Forelimb muscle (tissue), 1 donor: ENCODE data around the gene ADCY5. TPM values are rescaled to one million over a fixed set of nuclear protein-coding genes. Genes with fewer than 3 reads are reported as not detected.
A peak's percentile ranks its signal among the peaks of the same experiment; 100 is the strongest.
"Not testable (repeated sequence)": the region's sequence is repeated elsewhere in the genome, so short reads cannot be mapped to it uniquely, and the experiment has no call there.

ENCODE experiments used
- DNase-seq: peaks from one replicate; pipeline ENCODE4 v3.0.0-alpha.2; 2013; ENCODE audit warnings: low read depth
- polyA plus RNA-seq: library from polyadenylated mRNA; unstranded; fragments of 120-200 nt; gene quantifications from one replicate; pipeline ENCODE4 v1.2.1, GENCODE V29; 2013; ENCODE audit not compliant: insufficient read length

ADCY5 gene
- polyA plus RNA-seq, 1 donor, result 4.3 TPM

DNA sequence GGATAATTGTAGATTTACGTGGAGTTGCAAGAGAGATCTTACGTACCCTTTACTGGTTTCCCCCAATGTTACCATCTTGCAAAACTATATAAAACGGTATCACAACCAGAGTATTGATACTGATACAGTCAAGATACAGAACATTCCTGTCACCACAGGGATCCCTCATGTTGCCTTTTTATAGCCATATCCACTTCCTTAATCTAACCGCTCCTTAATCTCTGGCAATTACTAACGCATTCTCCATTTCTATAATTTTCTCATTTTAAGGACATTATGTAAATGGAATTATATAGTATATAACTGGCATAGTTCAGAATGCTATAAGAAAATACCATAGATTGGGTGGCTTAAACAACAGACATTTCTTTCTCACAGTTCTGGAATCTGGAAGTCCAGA, 186.0 kb downstream of the ADCY5 start:
- no peak for DNase-seq

DNA sequence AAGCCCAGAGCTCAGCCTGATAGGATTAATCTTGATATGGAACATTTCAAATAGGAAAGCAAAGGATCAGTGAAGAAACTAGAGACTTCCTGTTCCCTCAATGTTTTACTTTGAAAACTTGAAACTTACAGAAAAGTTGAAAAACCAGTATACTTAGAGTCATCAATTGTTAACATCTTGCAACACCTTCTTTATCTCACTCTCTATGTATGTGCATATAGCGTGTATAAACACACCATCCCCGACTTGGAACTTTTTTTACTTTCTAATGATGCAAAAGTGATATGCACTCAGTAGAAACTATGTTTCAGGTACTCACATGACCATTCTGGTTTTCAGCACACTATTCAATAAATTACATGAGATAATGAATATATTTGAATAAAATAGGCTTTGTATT, 186.7 kb downstream of the ADCY5 start:
- DNase-seq, result no peak

DNA sequence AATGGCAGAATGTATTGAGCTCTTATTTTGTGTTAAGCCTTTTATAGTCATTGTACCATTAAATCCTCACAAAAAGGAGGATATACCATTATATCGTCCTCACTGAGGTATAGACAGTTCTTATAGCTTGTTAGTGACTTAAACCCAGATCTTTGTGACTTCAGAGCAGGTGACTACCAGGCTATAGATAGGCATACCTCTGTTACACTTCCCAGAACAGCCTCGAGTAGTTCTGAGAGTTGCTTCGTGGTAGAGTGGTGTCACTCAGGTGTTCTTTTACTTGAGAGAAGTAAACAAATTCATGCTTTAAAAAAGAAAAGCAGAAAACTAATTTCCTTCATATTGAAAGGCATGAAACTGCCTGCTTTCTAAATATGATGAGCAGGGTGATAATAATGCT, 187.2 kb downstream of the ADCY5 start:
- DNase-seq, result no peak

DNA sequence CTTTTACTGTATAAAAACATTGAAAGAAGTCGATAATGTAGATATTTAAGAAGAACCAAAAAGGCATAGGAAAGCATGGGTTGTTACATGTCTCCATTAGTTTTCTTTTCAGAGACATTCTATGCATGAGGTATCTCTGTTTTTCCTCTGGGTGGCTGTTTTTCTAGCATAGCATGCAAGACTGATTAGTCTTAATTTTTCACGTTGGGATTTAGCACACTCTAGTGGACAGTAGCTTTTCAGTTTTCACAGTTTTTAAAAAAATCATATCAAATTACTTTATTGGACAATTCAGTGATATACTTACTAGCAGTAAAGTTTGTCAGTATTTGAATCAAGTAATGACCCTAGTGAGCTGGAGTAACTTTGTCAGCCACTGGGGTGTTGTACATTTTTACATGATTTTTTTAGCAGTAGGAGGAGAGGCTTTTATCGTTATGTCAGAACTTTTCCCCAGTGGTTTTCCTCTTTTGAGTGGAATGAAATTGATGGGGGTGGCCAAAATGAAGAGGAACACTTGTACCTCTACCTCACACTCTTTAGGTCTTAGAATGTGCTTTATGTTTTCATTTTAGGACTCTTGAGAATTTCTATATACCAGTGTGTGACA, 190.0 kb downstream of the ADCY5 start:
- peak; percentile 39 for DNase-seq

DNA sequence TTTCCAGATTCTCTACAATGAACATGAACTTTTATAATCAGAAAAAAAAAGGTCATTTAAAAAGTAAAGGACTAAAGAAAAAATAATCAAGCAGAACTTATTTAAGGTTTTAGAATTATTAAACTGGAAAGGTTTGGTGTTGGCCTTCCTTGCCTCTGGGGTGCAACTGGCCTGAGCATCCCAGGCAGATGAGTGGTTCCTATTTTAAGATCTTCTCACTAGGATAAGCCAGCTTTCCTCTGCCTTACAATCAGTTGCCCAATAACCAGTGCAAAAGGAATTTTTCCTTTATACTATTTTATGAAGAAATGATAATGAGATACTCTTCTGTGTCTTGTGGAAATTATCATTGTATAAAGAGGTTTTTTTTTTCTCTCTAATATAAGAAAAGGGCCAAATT, 190.5 kb downstream of the ADCY5 start:
- DNase-seq, result no peak

DNA sequence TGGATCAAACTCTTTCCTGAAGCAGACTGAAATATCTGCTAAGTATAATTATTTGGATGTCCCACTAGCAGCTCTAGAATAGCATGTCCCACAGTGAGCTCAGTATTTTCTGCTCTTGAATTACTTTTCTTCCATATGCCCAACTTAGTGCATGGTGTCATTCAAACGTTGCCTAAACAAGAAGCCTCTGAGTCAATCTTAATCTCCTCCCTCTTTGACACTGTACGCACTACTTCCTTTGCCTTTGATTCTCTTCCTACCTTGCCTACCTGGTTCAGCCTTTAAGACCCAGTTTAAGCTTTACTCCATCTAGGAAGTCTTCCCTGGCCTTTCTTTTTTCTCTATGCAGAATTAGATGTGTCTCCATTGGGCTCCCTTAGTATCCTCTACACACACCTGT, 192.6 kb downstream of the ADCY5 start:
- DNase-seq, result no peak

DNA sequence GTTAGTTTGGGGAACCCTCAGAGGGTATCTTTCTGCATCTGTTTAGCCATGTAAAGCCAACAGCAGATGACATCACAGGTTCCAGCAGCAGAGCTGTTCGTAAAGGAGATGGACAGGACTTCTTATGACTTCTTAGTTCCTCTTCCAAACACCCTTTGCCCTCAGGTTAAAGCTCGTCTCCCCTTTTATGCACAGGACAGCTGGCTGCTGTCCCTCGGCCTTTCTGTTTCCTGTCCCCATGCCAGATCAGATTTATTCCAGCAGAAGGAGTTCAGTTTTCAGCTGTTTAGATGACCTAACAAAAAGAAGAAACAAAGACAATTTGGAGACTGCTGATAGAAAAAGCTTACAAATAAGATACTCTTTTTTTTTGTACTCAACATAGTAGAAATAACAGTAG, 202.0 kb downstream of the ADCY5 start:
- DNase-seq, result peak; percentile 17

DNA sequence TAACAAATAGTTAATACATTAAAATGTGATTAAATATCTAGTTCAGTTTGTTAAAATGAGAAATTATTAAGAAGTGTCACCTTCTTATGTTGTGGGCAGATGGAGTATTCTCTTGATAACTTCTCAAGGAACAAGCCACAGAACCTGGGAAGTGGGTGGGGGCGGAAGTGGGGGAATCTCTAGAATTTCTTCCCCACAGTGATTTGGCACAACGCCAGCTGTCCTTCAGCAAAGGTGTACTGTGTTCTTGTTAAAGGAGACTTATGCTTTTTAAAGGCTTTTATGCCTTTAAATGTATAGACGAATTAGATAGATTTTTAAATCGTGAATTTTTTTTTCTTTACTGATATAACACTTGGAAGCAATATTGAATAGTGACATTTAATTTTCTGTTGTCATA, 204.8 kb downstream of the ADCY5 start:
- DNase-seq, result no peak

DNA sequence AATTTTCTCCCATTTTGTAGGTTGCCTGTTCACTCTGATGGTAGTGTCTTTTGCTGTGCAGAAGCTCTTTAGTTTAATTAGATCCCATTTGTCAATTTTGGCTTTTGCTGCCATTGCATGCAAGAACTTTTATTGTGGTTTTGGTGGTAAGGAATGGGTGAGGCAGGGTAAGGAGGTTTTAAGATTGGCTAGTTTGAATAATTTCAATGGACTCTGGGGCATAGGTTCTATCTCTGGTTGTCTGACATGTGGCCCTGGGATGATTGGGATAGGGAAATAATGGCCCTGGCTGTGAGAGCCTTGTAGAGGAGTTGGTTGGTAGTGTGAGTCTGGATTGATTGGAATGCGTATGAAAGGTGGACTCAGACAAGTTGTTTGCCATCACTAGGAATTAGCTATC, 209.1 kb downstream of the ADCY5 start:
- DNase-seq, result no peak

DNA sequence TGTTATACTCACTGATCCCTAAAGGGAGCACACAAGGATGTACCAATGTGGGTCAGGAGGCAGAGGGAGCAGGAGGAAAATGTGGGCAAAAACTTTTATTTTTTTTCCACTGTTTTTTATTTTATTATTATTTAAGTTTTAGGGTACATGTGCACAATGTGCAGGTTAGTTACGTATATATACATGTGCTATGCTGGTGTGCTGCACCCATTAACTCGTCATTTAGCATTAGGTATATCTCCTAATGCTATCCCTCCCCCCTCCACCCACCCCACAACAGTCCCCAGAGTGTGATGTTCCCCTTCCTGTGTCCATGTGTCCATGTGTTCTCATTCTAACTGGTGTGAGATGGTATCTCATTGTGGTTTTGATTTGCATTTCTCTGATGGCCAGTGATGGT, 209.7 kb downstream of the ADCY5 start:
- not testable (repeated sequence) for DNase-seq

DNA sequence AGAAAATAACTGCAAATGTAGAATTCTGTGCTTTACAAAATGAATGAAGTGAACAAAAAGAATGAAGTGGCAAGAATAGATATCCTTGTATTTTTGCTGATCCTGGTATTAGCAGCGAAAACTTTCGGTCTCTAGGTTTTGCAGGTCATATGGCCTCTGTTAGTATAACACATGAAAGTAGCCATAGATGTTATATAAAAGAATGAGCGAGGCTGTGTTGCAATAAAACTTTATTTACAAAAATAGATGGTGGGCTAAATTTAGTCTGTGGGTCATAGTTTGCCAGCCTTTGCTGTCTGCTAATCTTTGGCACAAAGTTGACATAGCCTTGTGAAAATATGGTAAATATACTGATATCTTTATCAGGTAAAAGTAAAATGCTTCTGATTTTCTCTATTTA, 212.0 kb downstream of the ADCY5 start:
- no peak for DNase-seq

Other genes with a start within 250 kb of the ADCY5 start
- gene SEC22A, start 247.1 kb downstream of the ADCY5 start, polyA plus RNA-seq, result 15.6 TPM
- 12.2 TPM for gene HACD2, start 136.0 kb upstream of the ADCY5 start, polyA plus RNA-seq